Measurements from ENCODE around the gene ENOSF1.

ENOSF1 gene

GRCh38 chr18:627231-627630, 85.2 kb downstream of the ENOSF1 start:
- no peak for DNase-seq (ENCODE audit: low read depth)
- no peak overlapping the region for H3K4me3 ChIP-seq (ENCODE audit: low read length)
- TF ChIP-seq, protein P1, sequence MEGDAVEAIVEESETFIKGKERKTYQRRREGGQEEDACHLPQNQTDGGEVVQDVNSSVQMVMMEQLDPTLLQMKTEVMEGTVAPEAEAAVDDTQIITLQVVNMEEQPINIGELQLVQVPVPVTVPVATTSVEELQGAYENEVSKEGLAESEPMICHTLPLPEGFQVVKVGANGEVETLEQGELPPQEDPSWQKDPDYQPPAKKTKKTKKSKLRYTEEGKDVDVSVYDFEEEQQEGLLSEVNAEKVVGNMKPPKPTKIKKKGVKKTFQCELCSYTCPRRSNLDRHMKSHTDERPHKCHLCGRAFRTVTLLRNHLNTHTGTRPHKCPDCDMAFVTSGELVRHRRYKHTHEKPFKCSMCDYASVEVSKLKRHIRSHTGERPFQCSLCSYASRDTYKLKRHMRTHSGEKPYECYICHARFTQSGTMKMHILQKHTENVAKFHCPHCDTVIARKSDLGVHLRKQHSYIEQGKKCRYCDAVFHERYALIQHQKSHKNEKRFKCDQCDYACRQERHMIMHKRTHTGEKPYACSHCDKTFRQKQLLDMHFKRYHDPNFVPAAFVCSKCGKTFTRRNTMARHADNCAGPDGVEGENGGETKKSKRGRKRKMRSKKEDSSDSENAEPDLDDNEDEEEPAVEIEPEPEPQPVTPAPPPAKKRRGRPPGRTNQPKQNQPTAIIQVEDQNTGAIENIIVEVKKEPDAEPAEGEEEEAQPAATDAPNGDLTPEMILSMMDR (conservative IDR thresholded peaks at IDR 0.05; ENCODE audit: low read depth, low read length) = no peak

DNA sequence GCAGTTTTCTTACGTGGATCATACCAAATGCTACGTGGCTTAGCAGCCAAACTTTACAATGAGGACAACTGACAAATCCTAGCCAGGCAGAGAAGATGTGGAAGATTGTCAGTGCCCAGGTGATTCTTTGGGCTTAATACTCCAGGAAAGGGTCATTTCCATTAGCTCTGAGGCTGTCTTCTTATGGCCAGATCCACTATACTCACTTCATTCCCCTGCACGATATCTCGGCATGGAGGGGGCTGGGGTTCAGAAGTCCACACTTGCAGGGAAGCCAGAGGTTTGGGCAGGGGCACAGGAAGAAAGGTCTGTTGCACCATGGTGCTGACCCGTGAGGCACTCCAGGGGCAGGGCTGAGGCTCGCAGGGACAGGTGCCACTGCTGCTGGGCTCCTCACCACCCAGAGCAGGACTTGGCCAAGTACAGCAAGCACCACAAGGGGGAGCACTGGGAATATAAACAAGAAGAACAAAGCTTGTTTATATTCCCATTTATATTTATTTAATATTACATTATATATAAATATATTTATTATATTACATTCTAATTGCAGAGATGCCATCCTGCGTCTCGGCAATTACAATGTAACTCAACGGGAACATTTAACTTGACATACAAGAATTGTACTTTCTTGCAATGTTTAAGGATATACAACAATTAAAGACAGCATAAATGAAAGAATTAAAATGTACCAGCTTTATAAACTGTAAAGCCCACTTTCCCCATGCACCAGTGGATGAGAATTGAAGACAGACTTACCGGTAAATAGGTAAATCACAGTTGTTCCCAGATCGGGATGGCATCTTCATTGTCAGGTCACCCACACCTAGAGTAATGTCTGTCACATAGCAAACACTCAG, 88.4 kb downstream of the ENOSF1 start:
- no peak overlapping the region for H3K4me3 ChIP-seq (ENCODE audit: low read length)
- DNase-seq (ENCODE audit: low read depth) = peak; percentile 21
- TF ChIP-seq, protein P1 (conservative IDR thresholded peaks at IDR 0.05; ENCODE audit: low read depth, low read length) = peak; percentile 80

DNA sequence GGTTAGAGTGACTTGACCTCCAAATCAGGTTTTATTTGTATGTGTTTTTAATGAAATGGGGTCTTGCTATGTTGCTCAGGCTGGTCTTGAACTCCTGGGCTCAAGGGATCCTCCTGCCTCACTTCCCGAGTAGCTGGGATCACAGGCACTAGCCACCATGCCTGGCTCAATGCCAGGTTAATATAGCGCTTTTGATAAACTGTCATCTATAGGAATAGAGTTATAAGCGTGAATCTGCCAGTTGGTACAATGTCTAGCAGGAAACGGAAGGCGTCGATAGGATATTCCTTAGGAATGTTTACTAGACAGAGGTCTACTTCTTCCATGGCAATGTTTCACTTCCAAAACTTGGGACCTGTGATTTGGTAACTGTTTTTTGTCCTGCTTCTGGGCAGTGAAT, 90.1 kb downstream of the ENOSF1 start:
- no peak for DNase-seq (ENCODE audit: low read depth)
- TF ChIP-seq, protein P1 (conservative IDR thresholded peaks at IDR 0.05; ENCODE audit: low read depth, low read length) = no peak
- no peak overlapping the region for H3K4me3 ChIP-seq (ENCODE audit: low read length)

DNA sequence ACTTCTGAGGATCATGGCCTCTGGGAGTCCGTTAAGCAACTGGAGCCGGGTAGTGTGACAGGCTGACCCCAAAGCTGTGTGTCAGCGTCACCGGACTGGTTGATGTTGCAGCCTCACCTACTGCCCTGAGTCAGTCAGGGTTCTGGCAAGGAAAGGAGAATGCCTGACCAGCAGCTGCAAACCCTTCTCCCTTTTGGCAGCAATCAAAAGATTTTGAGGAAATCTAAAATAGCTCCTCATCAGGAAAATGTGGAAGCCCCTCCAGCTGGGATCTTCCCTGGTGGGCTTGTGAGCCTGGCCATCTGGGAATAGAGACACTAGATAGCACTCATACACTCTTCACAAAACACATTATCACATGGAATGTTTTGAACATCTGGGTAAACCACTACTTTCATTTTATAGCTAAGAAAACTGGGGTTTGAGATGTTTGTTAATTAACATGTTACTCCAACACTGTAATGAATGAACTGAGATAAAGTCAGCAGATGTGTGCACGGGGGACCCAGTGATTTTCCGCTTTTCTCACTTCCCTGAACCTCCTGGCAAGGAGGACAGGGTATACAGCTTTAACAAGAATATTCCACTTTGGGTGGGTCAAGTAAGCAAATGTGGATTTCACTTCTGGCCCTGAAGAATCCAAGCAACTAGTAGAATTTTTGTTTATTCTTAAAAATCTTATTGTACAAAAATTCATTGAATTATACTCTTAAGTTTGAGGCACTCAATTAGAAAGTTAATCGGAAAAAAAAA, 91.0 kb downstream of the ENOSF1 start:
- TF ChIP-seq, protein P1 (conservative IDR thresholded peaks at IDR 0.05; ENCODE audit: low read depth, low read length) = no peak
- no peak for DNase-seq (ENCODE audit: low read depth)
- H3K4me3 ChIP-seq (ENCODE audit: low read length) = no peak overlapping the region
